BE2C (cell line): Measurements from ENCODE around the gene PCDHB3.
"Not testable (repeated sequence)": the region's sequence is repeated elsewhere in the genome, so short reads cannot be mapped to it uniquely, and the experiment has no call there.

Source experiments
- DNase-seq: peaks from one replicate; pipeline ENCODE4 v3.0.0-alpha.2; 2020
- H3K27me3 ChIP-seq: fragments of 250-450 bp; sonication (Bioruptor Pico); 2 replicates; pipeline ENCODE4 v1.5.1; 2020; ENCODE audit warnings: mild to moderate bottlenecking
- H3K36me3 ChIP-seq: fragments of 250-450 bp; sonication (Bioruptor Pico); 2 replicates; pipeline ENCODE4 v1.5.1; 2020; ENCODE audit warnings: mild to moderate bottlenecking
- H3K4me1 ChIP-seq: fragments of 250-450 bp; sonication (Bioruptor Pico); 2 replicates; pipeline ENCODE4 v1.5.1; 2020
- H3K4me3 ChIP-seq: 2 replicates; pipeline ENCODE4 v1.5.1; 2011; ENCODE audit warnings: low read depth, low read length
- H3K9me3 ChIP-seq: fragments of 250-450 bp; sonication (Bioruptor Pico); 2 replicates; pipeline ENCODE4 v1.5.1; 2020
- CTCF ChIP-seq: IDR thresholded peaks from 2 replicates; pipeline ENCODE4 v1.5.1; 2012; ENCODE audit warnings: mild to moderate bottlenecking, low read depth, low read length

PCDHB3 gene

GRCh38 chr5:141105350-141105749 lies 5.1 kb downstream of the PCDHB3 start:
- DNase-seq = no peak
- no peaks in the 10 kb centered on the region for H3K4me1 ChIP-seq
- no peak for TF ChIP-seq CTCF
- no peak overlapping the region for H3K4me3 ChIP-seq
- H3K36me3 ChIP-seq = no peaks in the 10 kb centered on the region
- no peaks in the 10 kb centered on the region for H3K27me3 ChIP-seq
- H3K9me3 ChIP-seq = no peaks in the 10 kb centered on the region

- Histone ChIP-seq H3K27me3 (no peaks in the 10 kb centered on the region; the same call in 1 of the 2 replicates), H3K4me3 (no peak overlapping the region), H3K9me3 (no peaks in the 10 kb centered on the region), H3K4me1 (no peaks in the 10 kb centered on the region), H3K36me3 (no peaks in the 10 kb centered on the region)
- TF ChIP-seq CTCF = no peak
- no peak for DNase-seq
Observed at GRCh38 chr5:141119250-141119649, 19.0 kb downstream of the PCDHB3 start.

GRCh38 chr5:141121563-141121962 lies 21.3 kb downstream of the PCDHB3 start, which contains the start of gene PCDHB4:
Gene PCDHB4 (plus strand): TSS chr5:141121818. CDS start chr5:141121999, 181 bp downstream.
- Histone ChIP-seq H3K27me3 (no peaks in the 10 kb centered on the region), H3K4me1 (no peaks in the 10 kb centered on the region), H3K9me3 (no peaks in the 10 kb centered on the region), H3K4me3 (peak within 1 kb of the TSS; percentile 62), H3K36me3 (no peaks in the 10 kb centered on the region)
- DNase-seq = peak; percentile 74
- TF ChIP-seq CTCF = peak; percentile 81

- TF ChIP-seq CTCF = no peak
- DNase-seq = peak; percentile 31
- Histone ChIP-seq H3K4me3 (peak overlapping the region; percentile 62), H3K4me1 (no peaks in the 10 kb centered on the region), H3K36me3 (no peaks in the 10 kb centered on the region), H3K9me3 (no peaks in the 10 kb centered on the region), H3K27me3 (no peaks in the 10 kb centered on the region)
Observed at GRCh38 chr5:141121985-141122384, 21.7 kb downstream of the PCDHB3 start.

- H3K4me1 ChIP-seq, DNase-seq, H3K4me3 ChIP-seq: not testable (repeated sequence)
Observed at GRCh38 chr5:141123396-141124135, 23.3 kb downstream of the PCDHB3 start.

GRCh38 chr5:141127305-141127704 lies 27.0 kb downstream of the PCDHB3 start:
- no peak for TF ChIP-seq CTCF
- no peak for DNase-seq
- Histone ChIP-seq H3K9me3 (no peaks in the 10 kb centered on the region), H3K27me3 (no peaks in the 10 kb centered on the region), H3K4me3 (no peak overlapping the region), H3K4me1 (no peaks in the 10 kb centered on the region), H3K36me3 (no peaks in the 10 kb centered on the region)

More at GRCh38 chr5:141123396-141124135, 23.3 kb downstream of the PCDHB3 start:
- H3K27me3 ChIP-seq, H3K36me3 ChIP-seq, H3K9me3 ChIP-seq: not testable (repeated sequence)
